OCI-LY7 (cell line): Measurements from ENCODE around the gene TRIM71.

ENCODE experiments used
- EZH2phosphoT487 ChIP-seq: fragments of 200-600 bp; sonication (generic); IDR thresholded peaks from 2 replicates; pipeline ENCODE4 v1.6.1; 2018; ENCODE audit warnings: low read depth, borderline replicate concordance, mild to moderate bottlenecking, mixed run types, antibody characterized with exemption, low read length, moderate library complexity, mixed read lengths
- TF ChIP-seq, protein P1 (sequence below): fragments of 200-600 bp; sonication (generic); conservative IDR thresholded peaks from 2 replicates; pipeline ENCODE4 v1.5.1; 2014; ENCODE audit warnings: mild to moderate bottlenecking, antibody characterized with exemption, low read length, moderate library complexity, mixed read lengths

DNA sequence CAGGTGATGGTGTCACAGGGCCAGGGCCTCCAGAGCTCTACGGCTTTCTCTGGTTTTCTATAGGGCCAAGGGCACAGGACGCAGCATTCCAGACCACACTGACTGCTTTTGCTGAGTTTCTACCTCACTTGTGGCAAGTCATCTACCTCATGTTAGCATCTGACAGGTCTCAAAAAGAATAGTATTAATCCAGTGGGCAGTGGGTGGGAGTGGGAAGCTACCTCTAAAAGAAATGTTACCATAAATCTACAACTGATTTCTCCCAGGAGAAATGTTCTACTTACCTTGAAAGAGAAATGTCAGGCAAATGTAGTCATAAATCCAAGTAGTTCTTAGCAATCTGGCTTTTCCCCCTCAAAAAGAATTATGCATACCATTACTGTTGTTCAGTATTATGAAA, 77.9 kb downstream of the TRIM71 start:
- TF ChIP-seq, protein P1, sequence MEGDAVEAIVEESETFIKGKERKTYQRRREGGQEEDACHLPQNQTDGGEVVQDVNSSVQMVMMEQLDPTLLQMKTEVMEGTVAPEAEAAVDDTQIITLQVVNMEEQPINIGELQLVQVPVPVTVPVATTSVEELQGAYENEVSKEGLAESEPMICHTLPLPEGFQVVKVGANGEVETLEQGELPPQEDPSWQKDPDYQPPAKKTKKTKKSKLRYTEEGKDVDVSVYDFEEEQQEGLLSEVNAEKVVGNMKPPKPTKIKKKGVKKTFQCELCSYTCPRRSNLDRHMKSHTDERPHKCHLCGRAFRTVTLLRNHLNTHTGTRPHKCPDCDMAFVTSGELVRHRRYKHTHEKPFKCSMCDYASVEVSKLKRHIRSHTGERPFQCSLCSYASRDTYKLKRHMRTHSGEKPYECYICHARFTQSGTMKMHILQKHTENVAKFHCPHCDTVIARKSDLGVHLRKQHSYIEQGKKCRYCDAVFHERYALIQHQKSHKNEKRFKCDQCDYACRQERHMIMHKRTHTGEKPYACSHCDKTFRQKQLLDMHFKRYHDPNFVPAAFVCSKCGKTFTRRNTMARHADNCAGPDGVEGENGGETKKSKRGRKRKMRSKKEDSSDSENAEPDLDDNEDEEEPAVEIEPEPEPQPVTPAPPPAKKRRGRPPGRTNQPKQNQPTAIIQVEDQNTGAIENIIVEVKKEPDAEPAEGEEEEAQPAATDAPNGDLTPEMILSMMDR = no peak
- TF ChIP-seq EZH2phosphoT487 = no peak
